Karpas-422 (cell line): ENCODE results near the gene JADE2. TPM values are rescaled to one million over a fixed set of nuclear protein-coding genes. Genes with fewer than 3 reads are reported as not detected.

Experiments
- DNase-seq: peaks from one replicate; pipeline ENCODE4 v3.0.0-alpha.2; 2015
- H2AFZ ChIP-seq: fragments of 200-600 bp; sonication (generic); 2 replicates; pipeline ENCODE4 v1.6.1; 2014; ENCODE audit warnings: antibody characterized with exemption, low read length, mixed read lengths
- H3K27ac ChIP-seq: fragments of 200-600 bp; sonication (generic); 2 replicates; pipeline ENCODE4 v1.5.1; 2014; ENCODE audit warnings: mild to moderate bottlenecking, low read length, moderate library complexity
- H3K27me3 ChIP-seq: fragments of 200-600 bp; sonication (generic); 2 replicates; pipeline ENCODE4 v1.6.1; 2014; ENCODE audit warnings: low read length, mixed read lengths
- H3K36me3 ChIP-seq: fragments of 200-600 bp; sonication (generic); 2 replicates; pipeline ENCODE4 v1.6.1; 2014; ENCODE audit warnings: low read length, mixed read lengths; ENCODE audit not compliant: insufficient read depth
- H3K4me1 ChIP-seq: fragments of 200-600 bp; sonication (generic); 2 replicates; pipeline ENCODE4 v1.6.1; 2014; ENCODE audit warnings: mild to moderate bottlenecking, low read length, mixed read lengths
- H3K4me2 ChIP-seq: fragments of 200-600 bp; sonication (generic); 2 replicates; pipeline ENCODE4 v1.6.1; 2014; ENCODE audit warnings: low read length, low read depth, mild to moderate bottlenecking; ENCODE audit not compliant: poor library complexity, severe bottlenecking
- H3K4me3 ChIP-seq: fragments of 200-600 bp; sonication (generic); 2 replicates; pipeline ENCODE4 v1.5.1; 2014; ENCODE audit warnings: mild to moderate bottlenecking, antibody characterized with exemption, low read length, mixed read lengths
- H3K79me2 ChIP-seq: fragments of 200-600 bp; sonication (generic); 2 replicates; pipeline ENCODE4 v1.6.1; 2014; ENCODE audit warnings: mild to moderate bottlenecking, low read length, mixed read lengths
- H3K9ac ChIP-seq: fragments of 200-600 bp; sonication (generic); 2 replicates; pipeline ENCODE4 v1.6.0; 2014; ENCODE audit warnings: low read length
- H3K9me2 ChIP-seq: fragments of 200-600 bp; sonication (generic), shearing (Covaris generic); replicated peaks from 2 replicates; pipeline ENCODE4 v1.6.0; 2014; ENCODE audit warnings: mild to moderate bottlenecking, low read length, moderate library complexity; ENCODE audit not compliant: insufficient read depth
- H3K9me3 ChIP-seq: fragments of 300-700, 200-600 bp; sonication (generic); 2 replicates; pipeline ENCODE4 v1.6.1; 2014; ENCODE audit warnings: low read length, mixed read lengths
- H4K20me1 ChIP-seq: fragments of 200-600 bp; sonication (generic); 2 replicates; pipeline ENCODE4 v1.6.1; 2014; ENCODE audit warnings: mild to moderate bottlenecking, antibody characterized with exemption, low read length, low read depth; ENCODE audit not compliant: insufficient read depth
- total RNA-seq: library from RNA; depleted of rRNA; stranded (reverse); fragments of >200 nt; shearing (Covaris generic); gene quantifications from 2 replicates; pipeline ENCODE4 v1.2.3, GENCODE V29; 2014; ENCODE audit warnings: low replicate concordance

The JADE2 gene
- total RNA-seq, 1 experiment from 2014 or later: 82.1 TPM

DNA sequence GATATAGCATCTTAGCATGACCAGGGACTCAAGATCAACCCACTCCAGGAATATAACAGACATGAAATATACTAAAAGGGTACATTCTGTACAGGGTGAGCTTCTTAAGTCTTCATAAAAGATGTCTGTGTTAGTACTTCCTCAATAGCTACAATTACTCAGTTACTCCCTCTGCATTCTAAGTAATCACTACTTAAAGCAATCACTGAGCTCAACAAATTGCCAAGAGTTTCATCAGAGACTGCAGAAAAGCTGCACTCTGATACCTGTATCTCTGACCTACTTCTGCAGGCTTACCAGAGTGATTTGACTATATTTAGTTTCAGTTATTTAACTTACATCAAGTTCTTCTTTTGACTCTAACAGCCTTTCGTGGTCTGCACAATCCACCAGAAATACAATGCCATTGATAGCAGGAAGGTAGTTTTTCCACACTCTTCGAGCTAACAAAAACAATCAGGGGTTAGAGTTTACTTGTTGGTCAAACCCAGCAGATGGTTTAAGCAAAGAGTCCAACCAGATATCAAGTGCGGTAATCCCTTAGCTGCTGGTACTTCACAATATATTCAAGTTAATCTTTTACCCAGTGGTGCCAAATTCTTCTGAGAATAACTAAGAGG is 83.9 kb downstream of the JADE2 start:
- Histone ChIP-seq H3K27me3 (no peaks in the 10 kb centered on the region), H3K36me3 (peaks cover 44% of the 10 kb centered on the region; the same call in 1 of the 2 replicates), H3K4me3 (no peak overlapping the region), H3K4me1 (peaks cover 3% of the 10 kb centered on the region; the same call in 1 of the 2 replicates), H4K20me1 (no peaks in the 10 kb centered on the region), H3K9me3 (no peaks in the 10 kb centered on the region), H3K9me2 (no peaks in the 10 kb centered on the region), H3K27ac (no peak overlapping the region), H3K79me2 (no peaks in the 10 kb centered on the region), H3K4me2 (no peak overlapping the region), H2AFZ (no peak overlapping the region), H3K9ac (no peak overlapping the region)
- no peak for DNase-seq

DNA sequence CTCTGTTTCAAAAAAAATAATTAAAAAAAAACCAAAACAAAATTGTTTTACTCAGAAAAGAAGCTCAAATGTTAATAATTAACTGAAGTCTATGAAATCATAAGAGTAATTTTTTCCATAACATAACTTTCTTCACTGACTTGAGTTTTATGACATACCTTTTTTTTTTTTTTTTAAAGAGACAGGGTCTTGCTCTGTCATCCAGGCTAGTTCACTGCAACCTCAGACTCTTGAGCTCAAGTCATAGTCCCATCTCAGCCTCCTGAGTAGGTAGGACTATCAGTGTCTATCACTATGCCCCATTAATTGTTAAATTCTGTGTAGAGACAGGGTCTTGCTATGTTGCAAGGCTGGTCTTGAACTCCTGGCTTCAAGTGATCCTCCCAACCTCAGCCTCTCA is 85.3 kb downstream of the JADE2 start:
- peaks cover 38% of the 10 kb centered on the region; the same call in 1 of the 2 replicates for H3K36me3 ChIP-seq
- no peak overlapping the region for H3K9ac ChIP-seq
- no peaks in the 10 kb centered on the region for H3K9me2 ChIP-seq

DNA sequence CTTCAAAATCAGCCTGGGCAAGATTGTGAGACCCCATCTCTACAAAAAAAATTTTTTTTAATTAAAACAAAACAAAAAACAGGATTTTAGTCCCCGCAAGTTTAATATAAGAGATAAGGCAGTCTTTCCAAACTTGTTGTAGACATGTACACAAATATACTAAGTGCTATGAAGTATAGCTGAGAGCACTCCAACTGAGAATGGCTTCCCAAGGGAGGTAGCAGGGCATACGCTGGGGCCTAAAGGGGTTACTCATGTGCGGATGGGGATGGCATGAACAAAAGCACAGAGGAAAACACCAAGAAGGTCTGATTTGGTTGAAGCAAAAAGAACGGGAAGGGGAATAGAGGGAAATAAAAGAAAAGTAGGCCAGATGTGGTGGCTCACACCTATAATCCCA is 86.0 kb downstream of the JADE2 start:
- no peak overlapping the region for H3K4me2 ChIP-seq
- no peak overlapping the region for H3K27ac ChIP-seq
- H3K4me1 ChIP-seq: peaks cover 3% of the 10 kb centered on the region; the same call in 1 of the 2 replicates
- no peak for DNase-seq
- H3K27me3 ChIP-seq: no peaks in the 10 kb centered on the region
- H3K9me2 ChIP-seq: no peaks in the 10 kb centered on the region
- H4K20me1 ChIP-seq: no peaks in the 10 kb centered on the region
- peaks cover 30% of the 10 kb centered on the region; the same call in 1 of the 2 replicates for H3K36me3 ChIP-seq
- H3K9me3 ChIP-seq: no peaks in the 10 kb centered on the region
- H2AFZ ChIP-seq: no peak overlapping the region
- H3K9ac ChIP-seq: no peak overlapping the region
- no peaks in the 10 kb centered on the region for H3K79me2 ChIP-seq
- H3K4me3 ChIP-seq: no peak overlapping the region

More for the DNA sequence above, 85.3 kb downstream of the JADE2 start:
- H3K9me3 ChIP-seq: no peaks in the 10 kb centered on the region
- H3K4me1 ChIP-seq: peaks cover 3% of the 10 kb centered on the region; the same call in 1 of the 2 replicates
- no peak overlapping the region for H3K27ac ChIP-seq
- no peaks in the 10 kb centered on the region for H4K20me1 ChIP-seq
- no peak overlapping the region for H3K4me3 ChIP-seq
- H3K4me2 ChIP-seq: no peak overlapping the region
- no peaks in the 10 kb centered on the region for H3K27me3 ChIP-seq
- H2AFZ ChIP-seq: no peak overlapping the region
- DNase-seq: no peak
- H3K79me2 ChIP-seq: no peaks in the 10 kb centered on the region

DNA sequence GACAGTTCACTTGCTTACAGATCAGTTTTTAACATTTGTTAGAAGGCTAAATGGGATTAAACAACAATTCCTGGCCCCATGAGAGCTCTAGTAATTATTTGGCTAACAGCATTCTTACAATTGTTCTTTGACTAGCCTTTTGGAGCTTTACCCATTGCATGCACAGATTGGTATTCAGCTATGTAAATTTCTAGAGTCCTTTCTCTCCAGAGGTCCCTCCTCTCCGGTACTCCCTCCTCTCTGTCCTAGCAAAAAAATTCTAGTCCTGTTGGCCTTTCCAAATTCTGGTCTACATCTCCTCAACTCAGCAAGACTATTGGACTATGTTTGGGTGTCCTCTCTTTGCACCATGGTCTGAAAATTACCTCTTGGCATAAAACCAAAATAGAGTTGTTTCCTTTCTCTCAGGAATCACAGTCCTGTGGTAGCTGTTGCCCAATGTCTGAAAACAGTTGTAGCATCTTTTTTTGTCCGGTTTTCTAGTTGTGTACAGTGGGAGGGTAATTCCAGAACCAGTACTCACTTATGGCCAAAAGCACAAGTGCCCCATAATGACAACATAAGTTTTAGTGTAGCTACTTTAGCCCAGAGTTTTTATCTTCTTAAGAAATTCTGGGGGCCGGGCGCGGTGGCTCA is 89.1 kb downstream of the JADE2 start:
- Histone ChIP-seq H3K4me1 (peaks cover under 1% of the 10 kb centered on the region; the same call in 1 of the 2 replicates), H3K36me3 (peaks cover 28% of the 10 kb centered on the region; the same call in 1 of the 2 replicates), H3K9me3 (no peaks in the 10 kb centered on the region), H3K9me2 (no peaks in the 10 kb centered on the region), H3K4me2 (no peak overlapping the region), H3K9ac (no peak overlapping the region), H2AFZ (no peak overlapping the region), H3K27me3 (no peaks in the 10 kb centered on the region), H4K20me1 (no peaks in the 10 kb centered on the region), H3K4me3 (no peak overlapping the region), H3K79me2 (no peaks in the 10 kb centered on the region), H3K27ac (no peak overlapping the region)
- no peak for DNase-seq

DNA sequence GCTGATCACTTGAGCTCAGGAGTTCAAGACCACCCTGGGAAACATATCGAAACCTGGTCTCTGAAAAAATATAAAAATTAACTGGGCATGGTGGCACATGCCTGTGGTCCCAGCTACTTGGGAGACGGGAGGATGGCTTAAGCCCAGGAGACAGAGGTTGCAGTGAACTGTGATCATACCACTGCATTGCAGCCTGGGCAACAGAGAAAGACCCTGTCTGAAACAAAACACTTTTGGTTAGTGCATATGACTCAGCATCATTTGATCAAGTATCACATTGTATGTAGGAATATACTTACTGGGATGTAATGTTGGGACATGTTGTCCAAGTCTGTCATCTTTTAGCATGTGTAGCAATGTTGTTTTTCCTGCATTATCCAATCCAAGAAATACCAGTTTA is 95.2 kb downstream of the JADE2 start:
- no peaks in the 10 kb centered on the region for H3K9me2 ChIP-seq
- H3K27ac ChIP-seq: no peak overlapping the region
- no peak overlapping the region for H3K9ac ChIP-seq
- no peak overlapping the region for H2AFZ ChIP-seq
- H3K4me3 ChIP-seq: no peak overlapping the region
- no peaks in the 10 kb centered on the region for H3K9me3 ChIP-seq
- H3K79me2 ChIP-seq: peaks cover 16% of the 10 kb centered on the region
- H4K20me1 ChIP-seq: no peaks in the 10 kb centered on the region
- no peaks in the 10 kb centered on the region for H3K4me1 ChIP-seq
- no peaks in the 10 kb centered on the region for H3K27me3 ChIP-seq
- H3K4me2 ChIP-seq: no peak overlapping the region
- H3K36me3 ChIP-seq: peaks cover 32% of the 10 kb centered on the region
- DNase-seq: no peak

DNA sequence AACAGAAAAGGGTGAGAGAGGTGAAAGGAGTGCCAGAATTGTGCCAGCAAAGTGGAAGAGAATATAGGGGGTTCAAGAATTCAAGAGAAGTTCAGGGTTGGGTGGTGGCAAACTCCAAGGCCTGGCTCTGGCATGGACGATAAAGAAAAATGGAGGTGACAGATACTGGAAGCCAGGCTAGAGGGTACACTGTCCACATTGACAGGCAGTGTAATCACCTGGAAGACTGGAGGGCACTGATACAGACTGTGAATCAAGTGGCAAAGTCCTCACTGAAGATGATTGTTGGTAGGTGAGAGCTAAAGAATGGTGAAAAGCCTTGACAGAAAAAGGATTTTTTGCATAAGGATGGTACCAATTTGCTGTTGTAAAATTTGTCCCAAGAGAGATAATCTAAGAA is 100.1 kb downstream of the JADE2 start:
- Histone ChIP-seq H3K4me2 (no peak overlapping the region), H3K36me3 (peaks cover 18% of the 10 kb centered on the region), H3K4me3 (no peak overlapping the region), H3K27me3 (no peaks in the 10 kb centered on the region), H4K20me1 (no peaks in the 10 kb centered on the region), H3K27ac (no peak overlapping the region), H3K9me3 (no peaks in the 10 kb centered on the region), H2AFZ (no peak overlapping the region), H3K4me1 (0 out of 2 replicates have a peak, but pooled peaks cover 2% of the 10 kb centered on the region), H3K79me2 (peaks cover 47% of the 10 kb centered on the region), H3K9me2 (no peaks in the 10 kb centered on the region), H3K9ac (no peak overlapping the region)
- no peak for DNase-seq

DNA sequence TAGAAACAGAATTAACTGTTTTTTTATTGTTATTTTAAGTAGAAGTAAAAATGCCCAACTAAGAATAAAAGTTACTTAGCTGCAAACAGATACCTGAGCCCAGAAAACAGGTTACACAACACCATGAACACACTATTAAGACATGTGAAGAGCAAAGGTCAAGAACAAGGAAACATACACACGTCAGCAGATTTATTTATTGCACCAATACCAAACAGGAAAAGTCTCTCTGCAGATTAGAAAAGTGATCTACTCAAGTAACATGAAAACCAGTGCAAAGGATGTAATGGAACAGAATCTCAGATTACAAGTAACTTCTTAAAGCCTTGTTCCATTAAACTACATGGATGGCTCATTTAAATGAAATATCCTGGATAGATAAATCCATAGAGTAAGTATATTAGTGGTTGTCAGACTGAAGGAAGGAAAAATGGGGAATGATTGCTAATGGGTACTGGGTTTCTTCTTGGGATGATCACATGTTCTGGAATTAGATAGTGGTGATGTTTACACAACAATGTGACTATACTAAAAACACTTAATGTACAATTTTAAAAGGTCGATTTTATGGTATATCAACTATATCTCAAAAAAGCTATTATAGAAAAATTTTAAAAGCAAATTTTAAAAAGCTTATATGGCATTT is 101.0 kb downstream of the JADE2 start:
- no peak overlapping the region for H2AFZ ChIP-seq
- H3K4me1 ChIP-seq: peaks cover 9% of the 10 kb centered on the region
- no peak overlapping the region for H3K4me3 ChIP-seq
- no peaks in the 10 kb centered on the region for H3K9me2 ChIP-seq
- peaks cover 55% of the 10 kb centered on the region for H3K79me2 ChIP-seq
- H3K9ac ChIP-seq: no peak overlapping the region
- no peaks in the 10 kb centered on the region for H3K27me3 ChIP-seq
- peaks cover 11% of the 10 kb centered on the region; the same call in 1 of the 2 replicates for H3K36me3 ChIP-seq
- H3K4me2 ChIP-seq: no peak overlapping the region
- H4K20me1 ChIP-seq: no peaks in the 10 kb centered on the region
- no peaks in the 10 kb centered on the region for H3K9me3 ChIP-seq
- DNase-seq: no peak
- no peak overlapping the region for H3K27ac ChIP-seq
